Measurements from ENCODE around the gene RSRC1. TPM values are rescaled to one million over a fixed set of nuclear protein-coding genes. Genes with fewer than 3 reads are reported as not detected.
A peak's percentile ranks its signal among the peaks of the same experiment; 100 is the strongest.

RSRC1 gene
- total RNA-seq, 1 donor from 2014 or later = 38.5 TPM

GRCh38 chr3:158419820-158420653, 310.1 kb downstream of the RSRC1 start:
- Histone ChIP-seq H3K9me3 (no peaks in the 10 kb centered on the region), H3K27me3 (no peaks in the 10 kb centered on the region), H3K4me1 (no peaks in the 10 kb centered on the region), H3K4me3 (no peak overlapping the region), H3K36me3 (no peaks in the 10 kb centered on the region), H3K27ac (no peak overlapping the region)
- no peak for DNase-seq (ENCODE audit: extremely low spot score in 2 of 2)
- TF ChIP-seq POLR2A (IDR thresholded peaks at IDR 0.05) (no peak), CTCF (IDR thresholded peaks at IDR 0.05) (no peak), POLR2AphosphoS5 (IDR thresholded peaks at IDR 0.05; ENCODE audit: insufficient read depth in 1 of 2, low read depth in 1 of 2) (no peak)
- intact Hi-C loops (cut with DNase I) = no loop called here

DNA sequence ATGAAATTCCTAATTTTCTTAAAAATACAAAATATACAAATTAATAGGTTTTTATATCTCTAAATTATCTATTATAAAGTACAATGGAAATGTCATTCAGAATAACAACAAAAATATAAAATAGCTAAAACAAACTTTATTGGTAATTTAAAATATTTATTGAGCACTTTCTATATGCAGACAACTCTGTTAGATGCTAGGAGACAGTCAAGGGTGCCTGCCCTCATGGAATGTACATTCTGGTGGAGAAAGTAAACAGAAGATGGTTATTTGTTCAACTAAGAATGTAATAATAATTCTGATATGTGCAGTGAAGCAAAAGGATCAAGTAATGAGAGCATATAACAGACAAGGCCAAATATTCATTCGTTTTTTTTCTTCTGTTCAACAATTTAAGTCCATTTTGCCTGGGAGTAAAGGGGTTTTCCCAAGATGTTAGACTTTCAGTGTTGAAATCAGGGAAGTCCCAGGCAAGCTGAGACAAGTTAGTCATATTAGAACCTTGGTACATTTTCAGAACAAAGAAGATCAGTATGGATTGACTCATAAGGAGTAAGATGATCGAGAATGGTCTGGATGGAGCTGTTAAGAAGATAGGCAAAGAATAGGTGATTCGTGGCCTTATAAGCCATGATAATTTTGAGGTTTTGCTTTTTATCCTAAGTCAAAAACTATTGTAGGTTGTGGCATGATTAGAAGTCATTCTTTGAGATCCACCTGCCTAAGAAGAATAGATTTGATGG, 310.9 kb downstream of the RSRC1 start:
- Histone ChIP-seq H3K27me3 (no peaks in the 10 kb centered on the region), H3K27ac (no peak overlapping the region), H3K36me3 (no peaks in the 10 kb centered on the region), H3K9me3 (no peaks in the 10 kb centered on the region), H3K4me1 (no peaks in the 10 kb centered on the region), H3K4me3 (no peak overlapping the region)
- TF ChIP-seq POLR2AphosphoS5 (IDR thresholded peaks at IDR 0.05; ENCODE audit: insufficient read depth in 1 of 2, low read depth in 1 of 2) (peak in 1 of 2 donors; percentile 55), CTCF (IDR thresholded peaks at IDR 0.05) (no peak), POLR2A (IDR thresholded peaks at IDR 0.05) (no peak)
- intact Hi-C loops (cut with DNase I) = no loop called here
- no peak for DNase-seq (ENCODE audit: extremely low spot score in 2 of 2)

DNA sequence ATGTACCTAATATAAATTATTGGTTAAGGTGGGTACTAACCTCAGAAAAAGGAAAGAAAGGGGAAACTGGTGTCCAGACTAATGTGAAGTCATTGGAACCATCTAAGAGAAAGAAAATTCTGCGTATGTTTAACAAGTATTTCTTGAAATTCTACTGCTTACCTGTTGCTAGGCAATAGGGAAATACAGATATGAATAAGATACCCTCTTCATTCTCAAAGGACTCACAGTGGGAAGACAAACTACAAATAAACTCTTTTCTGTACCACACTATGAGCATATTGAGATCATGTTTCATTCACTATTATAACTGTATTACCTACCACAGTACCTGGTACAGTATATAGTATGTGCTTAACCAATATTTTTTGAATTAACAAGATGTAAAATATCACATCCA, 320.6 kb downstream of the RSRC1 start:
- no peak for DNase-seq (ENCODE audit: extremely low spot score in 2 of 2)
- TF ChIP-seq POLR2A (IDR thresholded peaks at IDR 0.05) (no peak), CTCF (IDR thresholded peaks at IDR 0.05) (no peak), POLR2AphosphoS5 (IDR thresholded peaks at IDR 0.05; ENCODE audit: insufficient read depth in 1 of 2, low read depth in 1 of 2) (no peak)
- no peaks in the 10 kb centered on the region for H3K9me3 ChIP-seq
- intact Hi-C loops (cut with DNase I) = loop anchor here (5.0 kb wide), 1 partner anchor 813 kb away; no protein-coding TSS in a partner anchor
- H3K36me3 ChIP-seq = no peaks in the 10 kb centered on the region
- no peak overlapping the region for H3K27ac ChIP-seq
- no peaks in the 10 kb centered on the region for H3K27me3 ChIP-seq
- no peak overlapping the region for H3K4me3 ChIP-seq
- H3K4me1 ChIP-seq = no peaks in the 10 kb centered on the region

DNA sequence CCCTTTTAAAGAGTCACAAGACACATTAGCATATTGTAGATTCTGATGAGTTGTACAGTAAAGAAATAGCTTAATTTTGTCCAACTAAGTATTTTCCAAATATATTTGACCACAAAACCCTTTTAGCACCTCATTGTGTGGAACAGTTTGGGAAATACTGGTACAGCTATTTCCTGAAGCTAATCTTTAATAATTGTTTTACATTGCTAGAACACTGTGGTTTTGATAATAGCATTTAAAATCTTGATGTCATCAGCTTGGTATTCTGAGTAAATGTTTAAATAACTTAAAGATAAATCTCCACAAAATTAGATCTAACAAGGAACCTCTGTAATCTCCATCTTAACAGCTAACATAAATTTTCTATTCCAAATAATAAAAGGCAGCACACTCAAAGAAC, 321.1 kb downstream of the RSRC1 start:
- no peak overlapping the region for H3K4me3 ChIP-seq
- intact Hi-C loops (cut with DNase I) = loop anchor here (5.0 kb wide), 1 partner anchor 814 kb away; no protein-coding TSS in a partner anchor
- H3K36me3 ChIP-seq = no peaks in the 10 kb centered on the region
- H3K4me1 ChIP-seq = no peaks in the 10 kb centered on the region
- no peaks in the 10 kb centered on the region for H3K27me3 ChIP-seq
- no peaks in the 10 kb centered on the region for H3K9me3 ChIP-seq
- DNase-seq (ENCODE audit: extremely low spot score in 2 of 2) = no peak
- TF ChIP-seq POLR2AphosphoS5 (IDR thresholded peaks at IDR 0.05; ENCODE audit: insufficient read depth in 1 of 2, low read depth in 1 of 2) = no peak
- no peak for TF ChIP-seq CTCF (IDR thresholded peaks at IDR 0.05)
- TF ChIP-seq POLR2A (IDR thresholded peaks at IDR 0.05) = no peak
- no peak overlapping the region for H3K27ac ChIP-seq
